ENCODE measurements around the gene DOCK3.
"Not testable (repeated sequence)": the region's sequence is repeated elsewhere in the genome, so short reads cannot be mapped to it uniquely, and the experiment has no call there.

The DOCK3 gene

GRCh38 chr3:51243924-51244323, 569.2 kb downstream of the DOCK3 start:
- peak in 3 of 4 experiments; percentile 25 to 68 (median 67) for DNase-seq

- no peak for DNase-seq
Measured at GRCh38 chr3:51245867-51246266, 571.1 kb downstream of the DOCK3 start.

GRCh38 chr3:51257870-51258269, 583.1 kb downstream of the DOCK3 start:
- peak; percentile 47 to 76 (median 64) for DNase-seq

GRCh38 chr3:51264166-51264565, 589.4 kb downstream of the DOCK3 start:
- not testable (repeated sequence) for DNase-seq

GRCh38 chr3:51268132-51268531, 593.4 kb downstream of the DOCK3 start:
- DNase-seq: no peak

GRCh38 chr3:51269466-51269865, 594.7 kb downstream of the DOCK3 start:
- no peak for DNase-seq

GRCh38 chr3:51270559-51270958, 595.8 kb downstream of the DOCK3 start:
- DNase-seq: no peak

GRCh38 chr3:51271172-51271571, 596.4 kb downstream of the DOCK3 start:
- DNase-seq: no peak

GRCh38 chr3:51274052-51274451, 599.3 kb downstream of the DOCK3 start:
- DNase-seq: no peak

GRCh38 chr3:51275111-51275805, 600.5 kb downstream of the DOCK3 start:
- no peak for DNase-seq

- peak in 1 of 4 experiments; percentile 14 for DNase-seq
Measured at GRCh38 chr3:51276046-51276445, 601.3 kb downstream of the DOCK3 start.

GRCh38 chr3:51279448-51279847, 604.7 kb downstream of the DOCK3 start:
- DNase-seq: no peak

- DNase-seq: no peak
Measured at GRCh38 chr3:51280176-51280575, 605.4 kb downstream of the DOCK3 start.

GRCh38 chr3:51282931-51283330, 608.2 kb downstream of the DOCK3 start:
- no peak for DNase-seq

- DNase-seq: no peak
Measured at GRCh38 chr3:51283421-51283820, 608.7 kb downstream of the DOCK3 start.

- DNase-seq: no peak
Measured at GRCh38 chr3:51295625-51296024, 620.9 kb downstream of the DOCK3 start.

- DNase-seq: no peak
Measured at GRCh38 chr3:51297333-51297732, 622.6 kb downstream of the DOCK3 start.

- no peak for DNase-seq
Measured at GRCh38 chr3:51304230-51304629, 629.5 kb downstream of the DOCK3 start.

- no peak for DNase-seq
Measured at GRCh38 chr3:51306093-51306492, 631.4 kb downstream of the DOCK3 start.

GRCh38 chr3:51307458-51307857, 632.7 kb downstream of the DOCK3 start:
- DNase-seq: no peak

- DNase-seq: not testable (repeated sequence)
Measured at GRCh38 chr3:51307945-51308607, 633.3 kb downstream of the DOCK3 start.

GRCh38 chr3:51311055-51311454, 636.3 kb downstream of the DOCK3 start:
- peak in 2 of 4 experiments; percentile 11 to 37 for DNase-seq

- no peak for DNase-seq
Measured at GRCh38 chr3:51328206-51328605, 653.5 kb downstream of the DOCK3 start.

- DNase-seq: no peak
Measured at GRCh38 chr3:51330046-51330445, 655.3 kb downstream of the DOCK3 start.

All from suppressor macrophage (primary cell).